GM19324 (cell line): ENCODE results near the gene CPLANE2.
"Not testable (repeated sequence)": the region's sequence is repeated elsewhere in the genome, so short reads cannot be mapped to it uniquely, and the experiment has no call there.

Experiments used
- ATAC-seq: cut with Tn5 transposase; IDR thresholded peaks from one replicate; pipeline ENCODE4 v1.9.1; 2021; ENCODE audit warnings: mild to moderate bottlenecking, moderate library complexity; ENCODE audit not compliant: unreplicated experiment, low FRiP score

CPLANE2 gene, protein sequence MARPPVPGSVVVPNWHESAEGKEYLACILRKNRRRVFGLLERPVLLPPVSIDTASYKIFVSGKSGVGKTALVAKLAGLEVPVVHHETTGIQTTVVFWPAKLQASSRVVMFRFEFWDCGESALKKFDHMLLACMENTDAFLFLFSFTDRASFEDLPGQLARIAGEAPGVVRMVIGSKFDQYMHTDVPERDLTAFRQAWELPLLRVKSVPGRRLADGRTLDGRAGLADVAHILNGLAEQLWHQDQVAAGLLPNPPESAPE

DNA sequence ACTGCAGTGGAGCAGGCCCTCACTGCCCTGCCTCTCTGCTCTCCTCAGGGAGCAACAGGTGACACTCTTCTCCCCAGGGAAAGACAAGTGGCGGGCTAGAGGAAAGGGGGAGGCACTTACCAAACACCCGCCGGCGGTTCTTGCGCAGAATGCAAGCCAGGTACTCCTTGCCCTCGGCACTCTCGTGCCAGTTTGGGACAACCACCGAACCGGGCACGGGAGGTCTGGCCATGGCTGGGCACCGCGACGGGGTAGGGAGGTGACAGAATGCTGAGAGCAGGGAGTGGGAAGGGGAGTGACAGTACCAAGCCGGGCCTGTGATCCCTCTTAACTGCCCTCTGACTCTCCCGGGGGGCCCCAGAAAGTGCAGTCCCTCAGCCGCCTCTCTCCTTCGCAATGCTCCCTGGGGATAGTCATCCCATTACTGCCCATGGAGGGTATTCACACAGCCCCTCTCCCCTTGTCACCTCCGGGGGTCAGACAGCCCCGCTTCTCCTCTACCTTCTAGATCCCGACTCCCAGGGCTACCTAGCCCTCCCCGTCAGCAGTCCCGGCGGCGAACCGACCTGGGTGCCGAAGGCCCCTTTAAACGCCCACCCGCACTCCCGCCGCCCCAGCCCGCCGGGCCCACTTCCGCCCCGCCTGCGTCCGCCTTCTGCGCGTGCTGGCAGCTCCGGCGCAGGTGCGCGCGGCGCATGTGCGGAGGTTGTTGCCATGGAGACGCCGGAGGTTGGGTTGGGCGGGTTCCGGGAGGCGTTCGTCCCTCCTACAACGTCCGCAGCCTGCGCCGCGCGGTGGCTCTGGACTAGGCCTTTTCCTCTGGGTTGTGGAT, at the start of gene CPLANE2:
CPLANE2 (minus strand) TSS at position 673 of the 832 bp plus-strand sequence; CDS start at position 232, 441 bp downstream.
- peak; percentile 88 for ATAC-seq

DNA sequence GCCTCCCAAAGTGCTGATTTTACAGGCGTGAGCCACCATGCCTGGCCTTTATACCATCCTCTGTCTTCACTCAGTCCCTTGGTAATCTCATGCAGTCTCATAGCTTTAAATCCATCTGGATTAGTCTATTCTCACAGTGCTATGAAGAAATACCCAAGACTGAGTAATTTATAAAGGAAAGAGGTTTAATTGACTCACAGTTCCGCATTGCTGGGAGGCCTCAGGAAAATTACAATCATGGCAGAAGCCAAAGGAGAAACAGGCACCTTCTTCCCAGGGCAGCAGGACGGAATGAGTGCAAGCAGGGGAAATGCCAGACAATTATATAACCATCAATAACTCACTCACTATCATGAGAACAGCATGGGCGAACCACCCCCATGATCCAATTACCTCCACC, 49.1 kb upstream of the CPLANE2 start:
- no peak for ATAC-seq

DNA sequence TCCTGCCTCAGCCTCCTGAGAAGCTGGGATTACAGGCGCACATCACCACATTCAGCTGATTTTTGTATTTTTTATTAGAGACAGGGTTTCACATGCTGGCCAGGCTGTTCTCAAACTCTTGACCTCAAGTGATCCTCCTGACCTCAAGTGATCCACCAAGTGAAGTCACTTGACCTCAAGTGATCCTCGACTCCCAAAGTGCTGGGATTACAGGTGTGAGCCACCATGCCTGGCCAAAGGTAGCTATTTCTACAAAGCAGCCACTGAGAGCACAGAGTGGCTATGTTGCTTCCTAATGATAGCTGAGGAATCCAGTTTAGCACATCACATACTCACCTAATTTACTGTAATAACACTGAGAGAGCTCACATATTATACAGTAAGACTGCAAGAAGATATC, 44.8 kb upstream of the CPLANE2 start:
- ATAC-seq = no peak

DNA sequence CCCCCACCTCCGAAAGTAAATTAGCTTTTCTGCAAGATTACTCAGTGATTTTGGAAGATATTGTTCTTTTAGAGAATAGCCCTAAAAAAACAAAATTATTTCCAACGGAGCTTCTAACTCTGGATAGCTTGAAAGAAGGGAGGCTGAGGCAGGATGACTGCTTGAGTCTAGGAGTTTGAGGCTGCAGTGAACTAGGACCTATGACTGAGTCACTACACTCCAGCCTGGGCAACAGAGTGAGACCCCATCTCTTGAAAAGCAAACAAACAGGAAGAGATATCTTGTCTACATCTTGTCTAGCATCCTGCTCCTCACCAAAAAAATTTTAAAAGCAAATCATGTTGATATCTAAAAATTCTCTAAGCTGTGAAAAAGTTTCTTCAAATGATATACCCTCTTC, 42.2 kb upstream of the CPLANE2 start:
- no peak for ATAC-seq

DNA sequence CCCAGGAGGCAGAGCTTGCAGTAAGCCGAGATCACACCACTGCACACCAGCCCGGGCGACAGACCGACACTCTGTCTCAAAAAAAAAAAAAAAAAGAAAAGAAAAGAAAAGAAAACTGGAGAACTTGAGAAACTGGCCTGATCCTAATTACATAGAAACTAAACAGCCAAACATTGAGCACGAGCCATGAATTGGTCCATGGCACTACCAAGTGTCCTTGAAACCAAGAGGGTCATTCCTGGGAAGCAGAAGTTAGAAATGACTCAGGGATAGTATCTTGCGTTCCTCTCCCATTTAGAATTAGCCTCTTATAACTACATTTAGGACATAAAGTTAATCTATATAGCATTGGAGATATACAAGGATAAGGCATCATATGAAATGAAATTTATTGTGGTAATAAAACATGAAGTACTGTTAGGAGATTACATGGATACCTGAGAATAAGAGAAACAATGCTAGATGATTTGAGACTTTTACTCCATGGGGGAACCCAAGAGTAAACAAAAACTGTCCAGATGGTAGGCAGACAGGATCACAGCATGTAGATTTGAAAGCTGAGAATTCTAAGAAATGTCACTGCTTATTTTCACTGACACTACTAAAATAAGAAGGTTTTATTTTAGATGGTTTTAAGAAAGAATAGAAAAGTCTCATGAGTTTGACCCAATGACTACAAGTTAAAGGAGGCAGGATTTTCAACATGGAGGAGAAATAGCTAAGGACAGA, 39.5 kb upstream of the CPLANE2 start:
- ATAC-seq = no peak

DNA sequence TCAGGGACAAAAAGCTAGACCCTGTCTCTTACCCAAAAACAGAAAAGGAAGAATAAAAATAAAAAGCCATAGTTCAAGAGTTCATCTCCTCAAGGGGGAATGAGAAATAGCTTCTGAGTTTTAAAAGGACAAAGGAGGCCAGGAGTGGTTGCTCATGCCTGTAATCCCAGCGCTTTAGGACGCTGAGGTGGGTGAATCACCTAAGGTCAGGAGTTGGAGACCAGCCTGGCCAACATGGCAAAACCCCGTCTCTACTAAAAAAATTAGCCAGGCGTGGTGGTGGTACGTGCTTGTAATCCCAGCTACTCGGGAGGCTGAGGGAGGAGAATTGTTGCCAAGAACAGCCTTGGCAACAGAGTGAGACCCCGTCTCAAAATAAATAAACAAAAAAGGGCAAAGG, 38.6 kb upstream of the CPLANE2 start:
- no peak for ATAC-seq

DNA sequence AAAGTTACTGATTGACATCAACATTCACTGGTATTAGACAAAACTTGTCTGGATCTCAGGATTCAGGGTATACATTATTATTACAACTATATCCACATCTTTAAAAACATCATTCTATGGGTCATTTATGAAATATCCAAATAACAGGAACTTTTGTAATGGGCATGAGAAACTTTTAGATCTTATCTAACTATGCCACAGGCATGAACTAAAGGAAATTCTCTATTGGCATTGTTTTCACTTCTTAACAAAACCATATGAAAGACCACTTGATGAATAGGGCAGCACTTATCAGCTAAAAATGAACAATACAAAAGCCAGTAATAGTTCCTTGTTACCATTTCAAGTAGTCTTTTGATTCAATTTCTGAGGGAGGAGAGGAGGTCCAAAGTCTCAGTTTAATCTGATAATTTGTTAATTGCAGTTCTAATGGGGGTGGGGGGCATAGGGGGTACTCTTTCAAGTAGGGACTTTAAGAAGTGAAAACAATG, 30.8 kb upstream of the CPLANE2 start:
- no peak for ATAC-seq

DNA sequence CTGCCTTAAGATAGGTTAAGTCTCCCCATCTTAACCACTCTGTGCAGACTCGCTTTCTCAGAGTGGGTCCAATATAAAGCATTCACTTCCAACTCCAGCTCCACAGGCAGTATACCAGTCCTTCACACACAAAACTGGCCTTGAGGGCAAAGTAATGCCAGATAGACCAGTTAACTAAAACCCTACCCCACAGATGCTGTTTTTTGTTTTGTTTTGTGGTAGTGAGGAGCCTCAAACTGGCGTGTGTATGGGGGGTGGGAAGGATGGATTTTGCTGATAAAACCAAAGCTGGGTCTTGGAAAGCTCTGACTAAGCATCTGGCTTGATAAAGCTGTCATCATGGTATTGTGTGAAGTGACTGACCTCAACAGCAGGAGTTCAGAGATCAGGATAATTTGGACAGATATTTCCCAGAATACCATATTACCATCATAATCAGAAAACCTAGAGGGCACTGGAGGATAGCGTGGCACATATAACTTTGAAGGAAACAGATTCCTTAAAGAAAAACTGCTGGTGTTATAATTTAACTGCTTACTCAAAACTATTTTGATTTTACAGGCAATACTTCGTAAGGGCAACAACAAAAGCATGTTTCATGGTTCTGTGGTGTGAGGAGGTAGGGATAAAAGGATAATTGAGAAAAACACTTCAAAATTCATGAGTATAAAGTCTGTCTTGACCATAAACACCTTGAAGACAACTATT, 29.6 kb upstream of the CPLANE2 start:
- no peak for ATAC-seq

DNA sequence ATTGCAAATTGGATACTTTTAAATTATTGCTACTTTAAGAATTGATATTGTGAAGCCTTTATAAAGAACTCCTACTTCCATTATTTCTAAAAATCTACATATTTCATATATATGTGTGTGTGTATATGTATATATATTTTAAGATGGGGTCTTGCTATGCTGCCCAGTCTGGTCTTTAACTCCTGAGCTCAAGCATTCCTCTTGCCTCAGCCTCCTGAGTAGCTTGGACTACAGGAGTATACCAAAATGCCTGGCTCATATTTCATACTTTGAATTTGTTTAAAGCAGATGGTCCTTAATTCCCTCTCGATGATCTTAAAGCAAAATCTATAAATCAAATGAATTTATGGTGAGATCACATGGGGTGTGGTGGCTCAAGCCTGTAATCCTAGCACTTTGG, 25.1 kb upstream of the CPLANE2 start:
- ATAC-seq = no peak

DNA sequence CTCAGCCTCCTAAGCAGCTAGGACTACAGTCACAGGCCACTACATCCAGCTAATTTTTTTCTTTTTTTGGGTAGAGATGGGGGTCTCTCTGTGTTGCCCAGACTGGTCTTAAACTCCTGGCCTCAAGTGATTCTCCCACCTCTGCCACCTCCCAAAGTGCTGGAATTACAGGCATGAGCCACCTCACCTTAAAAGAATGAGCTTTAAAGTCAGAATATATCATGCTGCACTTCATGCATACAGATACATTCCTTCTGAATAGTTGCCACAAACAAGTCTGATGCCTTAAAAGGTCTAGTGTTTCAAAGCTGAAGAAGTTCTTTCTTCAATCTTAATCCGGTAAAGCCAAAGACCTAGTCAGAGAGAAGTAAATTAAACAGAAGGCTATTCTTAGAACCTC, 23.8 kb upstream of the CPLANE2 start:
- no peak for ATAC-seq

DNA sequence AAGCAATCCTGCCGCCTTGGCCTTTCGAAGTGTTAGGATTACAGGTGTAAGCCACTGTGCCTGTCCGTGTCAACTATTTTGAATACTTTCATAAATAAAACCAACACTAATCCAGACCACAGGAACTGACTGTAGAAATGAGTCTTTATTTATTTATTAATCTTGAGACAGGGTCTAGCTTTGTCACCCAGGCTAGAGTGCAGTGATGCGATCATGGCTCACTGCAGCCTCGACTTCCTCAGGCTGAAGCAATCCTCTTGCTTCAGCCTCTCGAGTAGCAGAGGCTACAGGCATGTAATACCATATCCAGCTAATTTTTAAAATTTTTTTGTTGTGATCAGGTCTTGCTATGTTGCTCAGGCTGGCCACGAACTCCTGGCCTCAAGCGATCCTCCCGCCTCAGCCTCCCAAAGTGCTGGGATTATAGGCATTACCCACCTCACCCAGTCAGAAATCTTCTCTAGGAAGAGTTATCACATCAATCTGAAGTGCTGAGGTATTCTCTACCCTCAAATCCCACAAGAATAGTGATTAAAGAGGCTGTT, 21.7 kb upstream of the CPLANE2 start:
- ATAC-seq = no peak

DNA sequence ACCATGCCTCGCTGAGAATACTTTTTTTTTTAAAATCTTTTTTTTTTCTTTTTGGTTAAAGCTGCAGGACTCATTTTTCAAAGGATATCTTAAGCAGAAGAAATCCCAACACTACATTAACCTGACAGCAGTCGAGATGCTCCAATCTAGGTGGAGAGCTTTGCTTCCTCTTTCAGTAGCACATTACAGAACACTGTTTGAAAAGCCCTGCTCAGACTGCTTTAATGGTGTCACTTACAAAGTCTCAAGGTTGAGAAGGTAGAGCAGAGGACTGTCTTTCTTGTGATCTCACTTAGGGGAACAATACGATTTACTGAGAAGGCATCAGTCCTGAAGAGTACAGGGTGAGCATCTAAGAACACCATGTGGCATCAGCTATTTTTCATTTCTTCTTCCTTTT, 21.0 kb upstream of the CPLANE2 start:
- no peak for ATAC-seq

DNA sequence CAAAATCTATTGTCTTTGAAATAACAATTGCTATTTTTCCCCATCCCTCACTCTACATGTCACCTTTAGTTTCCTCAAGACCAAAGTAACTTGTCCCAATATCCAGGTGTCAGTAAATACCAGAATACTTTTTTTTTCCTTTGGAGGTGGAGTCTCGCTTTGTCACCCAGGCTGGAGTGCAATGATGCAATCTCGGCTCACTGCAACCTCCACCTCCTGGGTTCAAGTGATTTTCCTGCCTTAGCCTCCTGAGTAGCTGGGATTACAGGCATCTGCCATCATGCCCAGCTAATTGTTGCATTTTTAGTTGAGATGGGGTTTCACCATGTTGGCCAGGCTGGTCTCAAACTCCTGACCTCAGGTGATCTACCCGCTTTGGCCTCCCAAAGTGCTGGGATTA, 20.6 kb upstream of the CPLANE2 start:
- ATAC-seq = not testable (repeated sequence)

DNA sequence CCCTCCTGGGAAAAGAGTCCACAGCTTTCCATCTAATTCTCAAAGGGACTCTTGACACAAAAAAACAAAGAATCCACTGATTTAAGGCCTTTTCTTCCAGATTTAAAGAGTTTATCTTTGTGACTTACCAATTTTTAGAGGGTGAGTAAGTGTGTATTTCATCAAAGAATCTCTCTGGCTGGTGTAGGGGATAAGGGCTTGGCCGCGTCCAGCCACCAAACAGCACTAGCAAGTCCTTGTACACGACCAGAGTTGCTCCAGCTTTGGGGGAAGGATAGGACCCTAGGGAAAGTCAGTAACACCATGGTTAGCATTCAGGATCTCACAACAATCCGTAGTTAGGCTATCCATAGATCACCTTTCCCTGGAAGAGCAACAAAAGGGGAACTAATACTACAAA, 19.5 kb upstream of the CPLANE2 start:
- ATAC-seq = no peak

DNA sequence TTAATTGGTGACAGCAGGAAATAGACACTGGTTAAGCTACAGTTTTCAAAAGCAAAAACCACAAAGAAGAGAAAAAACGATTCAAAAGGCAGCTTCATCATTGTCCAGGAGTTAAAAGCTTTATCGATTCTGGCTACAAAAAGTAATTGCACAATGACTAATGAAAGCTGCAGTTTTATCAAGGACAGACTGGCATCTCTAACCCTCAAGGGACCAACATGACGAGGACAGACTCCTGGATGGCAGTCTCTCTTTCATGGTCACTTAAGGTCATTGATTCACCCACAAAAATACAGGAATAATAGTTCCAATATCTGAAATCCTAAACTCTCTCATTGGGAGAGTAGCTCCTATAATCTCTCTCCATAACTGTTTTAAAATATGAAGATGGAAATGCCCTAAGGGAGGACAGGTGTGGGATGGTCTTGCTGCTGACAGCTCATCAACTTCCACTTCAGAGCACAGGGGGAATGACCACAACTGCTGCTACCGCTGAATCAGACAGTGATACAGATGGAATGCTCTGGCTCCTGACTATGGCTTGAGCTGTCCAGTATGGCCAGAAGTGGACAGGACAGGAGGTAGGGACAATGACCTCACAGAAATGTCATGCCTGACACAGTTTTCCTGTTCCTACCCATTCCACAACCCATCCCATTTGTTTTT, 17.4 kb upstream of the CPLANE2 start:
- ATAC-seq = no peak

DNA sequence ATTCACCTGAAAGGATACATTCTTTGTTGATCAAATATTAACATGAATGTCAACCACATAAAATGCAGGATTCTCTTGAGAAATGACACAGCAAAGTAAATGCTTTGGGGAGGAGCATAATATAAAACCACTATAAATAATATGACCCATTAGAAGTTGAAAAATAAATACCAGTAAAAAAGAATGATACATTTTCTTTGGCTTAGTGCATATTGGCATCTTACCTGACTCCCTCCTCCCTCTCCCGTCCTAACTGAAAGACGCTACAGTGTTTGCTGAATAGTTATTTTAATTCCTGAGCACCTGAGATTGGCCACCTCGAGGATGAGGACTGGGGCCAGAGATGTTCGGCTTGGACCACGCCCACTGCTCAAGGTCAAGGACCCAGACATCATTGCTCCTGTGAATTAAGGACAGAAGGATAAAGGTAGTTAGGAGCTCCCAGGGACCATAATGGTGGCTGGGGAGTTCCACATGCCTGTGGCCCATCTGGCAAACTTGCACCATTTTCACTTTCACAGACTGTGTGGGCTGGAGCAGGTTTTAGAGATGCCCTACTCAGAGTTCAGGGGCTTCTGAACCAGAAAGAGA, 16.4 kb upstream of the CPLANE2 start:
- no peak for ATAC-seq

DNA sequence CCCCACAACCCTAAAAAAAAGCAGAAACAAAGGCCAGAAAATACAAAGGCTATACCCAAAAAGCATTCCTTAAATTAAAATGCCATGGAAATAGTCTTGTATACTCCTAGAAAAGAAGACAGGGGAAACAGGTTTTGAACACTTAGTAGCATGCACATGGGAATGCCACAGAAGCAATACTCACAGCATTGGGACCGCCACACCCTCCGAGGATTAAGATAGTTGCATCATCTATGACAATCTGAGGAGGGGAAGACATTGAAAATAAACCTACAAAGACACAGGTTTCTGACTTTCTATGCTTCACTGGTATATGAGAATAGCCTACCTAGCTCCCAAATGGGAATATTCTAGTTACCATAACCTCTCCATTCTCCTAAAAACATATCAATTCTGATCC, 15.9 kb upstream of the CPLANE2 start:
- ATAC-seq = no peak

DNA sequence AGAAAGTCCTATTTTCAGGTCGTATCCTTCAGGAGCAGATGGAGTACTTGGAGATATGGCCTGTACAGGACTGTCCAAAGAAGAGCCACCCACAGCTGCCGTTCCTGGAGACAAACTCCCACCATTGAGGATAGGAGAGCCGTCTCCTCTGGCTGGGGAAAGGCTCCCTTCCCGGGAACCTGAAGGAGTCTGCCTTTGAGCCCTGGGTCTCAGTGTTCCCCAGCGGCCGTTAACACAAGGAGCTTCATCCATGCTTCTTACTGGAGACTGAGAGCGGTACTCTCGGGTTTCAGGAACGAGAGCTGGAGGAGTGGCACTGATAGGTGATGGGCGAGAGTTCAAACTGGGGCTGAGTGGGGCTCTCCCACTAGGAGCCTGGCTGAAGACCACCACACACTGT, 14.4 kb upstream of the CPLANE2 start:
- no peak for ATAC-seq

DNA sequence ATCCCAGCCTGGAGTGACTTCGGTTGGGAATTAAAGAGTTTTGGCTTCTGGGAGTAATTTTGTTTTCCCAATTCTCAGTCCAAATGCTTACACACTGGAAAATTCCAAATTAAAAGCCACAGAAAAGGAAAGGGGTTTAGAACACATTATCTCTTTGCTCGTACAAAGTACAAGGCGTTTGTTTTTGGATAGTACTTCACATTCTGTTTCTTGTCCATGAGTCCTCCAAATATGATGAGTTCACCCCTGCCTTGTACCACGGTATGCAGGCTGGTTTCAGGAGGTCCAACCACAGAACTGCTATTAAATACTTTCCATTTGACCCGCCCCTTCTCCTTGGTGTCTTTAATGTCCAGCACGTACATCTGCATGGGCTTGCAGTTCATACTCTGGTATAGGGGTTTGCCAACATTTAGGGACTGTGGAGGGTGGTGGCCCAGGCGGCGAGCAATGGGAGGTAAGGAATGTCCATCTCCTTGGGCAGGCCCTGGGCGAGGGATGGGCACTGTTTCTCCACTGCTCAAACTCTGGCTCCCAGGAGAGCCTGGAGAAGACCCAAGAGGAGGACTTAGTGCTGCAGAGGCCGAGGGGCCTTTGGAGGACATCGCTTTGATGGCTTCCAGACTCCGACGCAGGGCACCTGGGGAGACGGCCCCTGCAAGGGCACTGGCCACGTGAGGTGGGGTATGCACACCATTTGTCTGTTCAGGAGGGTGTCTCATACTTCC, 13.7 kb upstream of the CPLANE2 start:
- ATAC-seq = no peak
